Caco-2 (cell line): ENCODE data around the gene GGT7. TPM values are rescaled to one million over a fixed set of nuclear protein-coding genes. Genes with fewer than 3 reads are reported as not detected.

Source experiments
- BruUV-seq: library from RNA; stranded (reverse); fragments of 400-500 nt; replicated peaks from 2 replicates; lab custom pipeline; 2021; lab: Mats Ljungman, UMichigan
- CTCF ChIA-PET: fragments of 300-600 bp; sonication (Branson Sonifier 250); formaldehyde crosslinking; loops from one replicate; lab custom pipeline; 2022; ENCODE audit warnings: antibody characterized with exemption; lab: Charles Lee
- POLR2A ChIA-PET: fragments of 300-600 bp; sonication (Branson Sonifier 250); formaldehyde crosslinking; loops from one replicate; lab custom pipeline; 2022; ENCODE audit warnings: antibody characterized with exemption; lab: Charles Lee
- DNase-seq, 2 experiments: peaks; one replicate each; pipeline versions ENCODE4 v3.0.0 to v3.0.0-alpha.2; 2020 to 2022
- H3K27me3 ChIP-seq: replicated peaks from 2 replicates; pipeline ENCODE4 v1.6.0; 2011; ENCODE audit warnings: low read length; ENCODE audit not compliant: control insufficient read depth, insufficient read depth
- H3K36me3 ChIP-seq: 2 replicates; pipeline ENCODE4 v1.5.1; 2011; ENCODE audit warnings: low read length; ENCODE audit not compliant: control insufficient read depth, insufficient read depth
- H3K4me1 ChIP-seq: fragments of 250-450 bp; sonication (Bioruptor Pico); 2 replicates; pipeline ENCODE4 v1.5.1; 2020; ENCODE audit warnings: mild to moderate bottlenecking
- H3K4me3 ChIP-seq: 2 replicates; pipeline ENCODE4 v1.5.1; 2011; ENCODE audit warnings: low read depth, mild to moderate bottlenecking, control low read depth, low read length
- H3K9me3 ChIP-seq: fragments of 250-450 bp; sonication (Bioruptor Pico); 2 replicates; pipeline ENCODE4 v1.5.1; 2020; ENCODE audit warnings: mild to moderate bottlenecking, moderate library complexity
- H3K27ac Mint-ChIP-seq: one replicate; pipeline ENCODE4 v1.8.0; 2022; ENCODE audit warnings: mixed read lengths; ENCODE audit not compliant: unreplicated experiment
- H3K27me3 Mint-ChIP-seq: one replicate; pipeline ENCODE4 v1.8.0; 2022; ENCODE audit warnings: mixed read lengths; ENCODE audit not compliant: insufficient read depth, unreplicated experiment
- H3K36me3 Mint-ChIP-seq: one replicate; pipeline ENCODE4 v1.8.0; 2022; ENCODE audit warnings: mild to moderate bottlenecking, mixed read lengths; ENCODE audit not compliant: insufficient read depth, unreplicated experiment
- H3K4me1 Mint-ChIP-seq: one replicate; pipeline ENCODE4 v1.8.0; 2022; ENCODE audit warnings: low read depth, mixed read lengths; ENCODE audit not compliant: unreplicated experiment
- H3K4me3 Mint-ChIP-seq: one replicate; pipeline ENCODE4 v1.8.0; 2022; ENCODE audit warnings: mild to moderate bottlenecking, moderate library complexity, mixed read lengths; ENCODE audit not compliant: unreplicated experiment
- H3K9me3 Mint-ChIP-seq: one replicate; pipeline ENCODE4 v1.8.0; 2022; ENCODE audit warnings: mixed read lengths; ENCODE audit not compliant: unreplicated experiment
- CTCF ChIP-seq, 2 experiments: fragments of 200-600 bp in 1 of 2; IDR thresholded peaks; 1 replicate in 1 of 2; 2 replicates in 1 of 2; pipeline versions ENCODE4 v1.5.1 to v1.8.0; 2011 to 2022; ENCODE audit warnings: antibody characterized with exemption in 1 of 2, control low read depth in 1 of 2, inconsistent platforms in 1 of 2, low read depth in 1 of 2, low read length in 1 of 2, mild to moderate bottlenecking in 1 of 2, moderate library complexity in 1 of 2; ENCODE audit not compliant: insufficient read depth in 1 of 2, severe bottlenecking in 1 of 2, unreplicated experiment in 1 of 2
- intact Hi-C: fragments of 100-400 bp; cut with micrococcal nuclease; formaldehyde crosslinking; loops from one replicate; pipeline ENCODE4 v1.10.0; 2022; ENCODE audit not compliant: unreplicated experiment
- total RNA-seq: library from RNA; stranded (reverse); gene quantifications from 2 replicates; pipeline ENCODE4 v1.2.3, GENCODE V29; 2022

Gene GGT7
- total RNA-seq, 1 experiment from 2014 or later = 46.2 TPM

- Mint-ChIP-seq H3K27ac (no peak overlapping the region), H3K4me1 (peaks cover 16% of the 10 kb centered on the region), H3K36me3 (no peaks in the 10 kb centered on the region), H3K4me3 (no peak overlapping the region), H3K9me3 (no peaks in the 10 kb centered on the region), H3K27me3 (no peaks in the 10 kb centered on the region)
- ChIA-PET POLR2A (no interaction called here), CTCF (no interaction called here)
- H3K4me1 ChIP-seq = no peaks in the 10 kb centered on the region; the same call in 1 of the 2 replicates
- H3K36me3 ChIP-seq = peaks cover 11% of the 10 kb centered on the region
- no peaks in the 10 kb centered on the region; the same call in 1 of the 2 replicates for H3K9me3 ChIP-seq
- no peak for DNase-seq
- intact Hi-C loops = no loop called here
- no peak overlapping the region for H3K4me3 ChIP-seq
- TF ChIP-seq CTCF (IDR thresholded peaks at IDR 0.05; ENCODE audit: insufficient read depth in 1 of 2, low read depth in 1 of 2, low read length in 1 of 2, severe bottlenecking in 1 of 2, unreplicated experiment in 1 of 2) = no peak
- no TSS peak for BruUV-seq
- H3K27me3 ChIP-seq = no peaks in the 10 kb centered on the region
Measured at GRCh38 chr20:34920055-34920454, 47.4 kb upstream of the GGT7 start.

GRCh38 chr20:34916774-34917354, 44.2 kb upstream of the GGT7 start:
- POLR2A ChIA-PET = no interaction called here
- H3K4me3 ChIP-seq = no peak overlapping the region
- CTCF ChIA-PET = interaction anchor here (0.6 to 1.2 kb wide), 2 partner anchors 39 to 41 kb away, joined by 3 to 4 read pairs; partner anchors contain the start of genes ACSS2, GSS and MYH7B
- no peaks in the 10 kb centered on the region for H3K27me3 Mint-ChIP-seq
- H3K4me3 Mint-ChIP-seq = no peak overlapping the region
- H3K27me3 ChIP-seq = no peaks in the 10 kb centered on the region
- H3K9me3 Mint-ChIP-seq = no peaks in the 10 kb centered on the region
- no peak for DNase-seq
- H3K36me3 ChIP-seq = peaks cover 13% of the 10 kb centered on the region
- TF ChIP-seq CTCF (IDR thresholded peaks at IDR 0.05; ENCODE audit: insufficient read depth in 1 of 2, low read depth in 1 of 2, low read length in 1 of 2, severe bottlenecking in 1 of 2, unreplicated experiment in 1 of 2) = no peak
- H3K27ac Mint-ChIP-seq = peak overlapping the region; percentile 26
- no TSS peak for BruUV-seq
- peaks cover 16% of the 10 kb centered on the region for H3K4me1 Mint-ChIP-seq
- intact Hi-C loops = no loop called here
- H3K4me1 ChIP-seq = no peaks in the 10 kb centered on the region
- no peaks in the 10 kb centered on the region; the same call in 1 of the 2 replicates for H3K9me3 ChIP-seq
- H3K36me3 Mint-ChIP-seq = no peaks in the 10 kb centered on the region

GRCh38 chr20:34915749-34916455, 43.2 kb upstream of the GGT7 start:
- H3K4me1 Mint-ChIP-seq = peaks cover 16% of the 10 kb centered on the region
- ChIA-PET CTCF (interaction anchor here (0.6 to 1.2 kb wide), 3 partner anchors 40 to 42 kb away, joined by 3 to 4 read pairs (median 3); partner anchors contain the start of genes ACSS2, GSS and MYH7B), POLR2A (interaction anchor here (0.6 kb wide), 1 partner anchor 35 kb away, joined by 3 read pairs; no protein-coding TSS in a partner anchor)
- Histone ChIP-seq H3K4me1 (no peaks in the 10 kb centered on the region), H3K9me3 (no peaks in the 10 kb centered on the region), H3K27me3 (no peaks in the 10 kb centered on the region), H3K36me3 (peaks cover 10% of the 10 kb centered on the region), H3K4me3 (no peak overlapping the region)
- no peaks in the 10 kb centered on the region for H3K9me3 Mint-ChIP-seq
- no TSS peak for BruUV-seq
- TF ChIP-seq CTCF (IDR thresholded peaks at IDR 0.05; ENCODE audit: insufficient read depth in 1 of 2, low read depth in 1 of 2, low read length in 1 of 2, severe bottlenecking in 1 of 2, unreplicated experiment in 1 of 2) = no peak
- no peak overlapping the region for H3K27ac Mint-ChIP-seq
- H3K27me3 Mint-ChIP-seq = no peaks in the 10 kb centered on the region
- intact Hi-C loops = no loop called here
- no peaks in the 10 kb centered on the region for H3K36me3 Mint-ChIP-seq
- H3K4me3 Mint-ChIP-seq = no peak overlapping the region
- no peak for DNase-seq
